ENCODE data around the gene KIAA1671.
A peak's percentile ranks its signal among the peaks of the same experiment; 100 is the strongest.

The KIAA1671 gene

DNA sequence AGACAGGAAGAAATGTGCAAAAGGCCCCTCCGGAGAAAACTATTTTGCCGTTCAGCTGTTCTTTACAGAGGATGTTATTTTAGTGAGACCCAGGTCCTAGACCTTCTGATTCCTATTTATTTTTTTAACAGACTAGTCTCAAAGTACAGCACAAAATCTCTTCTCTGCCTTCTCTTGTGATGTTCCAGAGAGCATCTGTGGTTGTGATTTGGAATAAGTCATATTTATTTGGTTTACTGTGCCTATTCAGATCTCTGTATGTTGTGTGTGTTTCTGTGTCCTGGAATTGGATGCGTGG is 26.1 kb upstream of the KIAA1671 start:
- Histone ChIP-seq H2AK5ac (ENCODE audit: low read length) (no peak overlapping the region), H3K79me1 (ENCODE audit: low read length) (no peaks in the 10 kb centered on the region), H2BK120ac (ENCODE audit: low read depth, low read length) (no peak overlapping the region), H2BK15ac (replicated peaks; ENCODE audit: low read depth) (no peak overlapping the region), H2BK5ac (ENCODE audit: low read length) (no peak overlapping the region), H3K79me2 (ENCODE audit: control insufficient read depth, insufficient read depth, low read length) (no peaks in the 10 kb centered on the region), H4K8ac (ENCODE audit: low read depth, low read length) (no peak overlapping the region), H3K23ac (ENCODE audit: low read length) (no peak overlapping the region), H3K4me3 (ENCODE audit: low read length) (no peak overlapping the region), H3K9ac (ENCODE audit: low read length) (no peak overlapping the region), H3K4me1 (ENCODE audit: control insufficient read depth, low read depth, low read length) (peaks cover 1% of the 10 kb centered on the region), H3K27ac (ENCODE audit: low read depth, low read length) (no peak overlapping the region), H3K56ac (ENCODE audit: low read length) (peak overlapping the region; percentile 8), H3K27me3 (ENCODE audit: insufficient read depth, low read length, poor library complexity) (no peaks in the 10 kb centered on the region), H3K4me2 (ENCODE audit: low read length) (no peak overlapping the region), H3K18ac (ENCODE audit: low read length) (no peak overlapping the region), H4K5ac (ENCODE audit: low read length) (no peak overlapping the region), H3K36me3 (ENCODE audit: control insufficient read depth, insufficient read depth, low read length) (no peaks in the 10 kb centered on the region), H3K4ac (ENCODE audit: low read depth, low read length) (no peak overlapping the region)
- no CpG with 5 or more reads among the region's 3 CpGs for WGBS (ENCODE audit: extremely low coverage, insufficient coverage, low lambda C conversion rate)
- DNase-seq, result no peak

- Histone ChIP-seq H3K4me3 (ENCODE audit: low read length) (no peak overlapping the region), H4K8ac (ENCODE audit: low read depth, low read length) (no peak overlapping the region), H3K36me3 (ENCODE audit: control insufficient read depth, insufficient read depth, low read length) (no peaks in the 10 kb centered on the region), H2BK120ac (ENCODE audit: low read depth, low read length) (no peak overlapping the region), H3K23ac (ENCODE audit: low read length) (no peak overlapping the region), H3K27me3 (ENCODE audit: insufficient read depth, low read length, poor library complexity) (no peaks in the 10 kb centered on the region), H3K79me1 (ENCODE audit: low read length) (no peaks in the 10 kb centered on the region), H3K4me1 (ENCODE audit: control insufficient read depth, low read depth, low read length) (peaks cover 1% of the 10 kb centered on the region), H3K56ac (ENCODE audit: low read length) (no peak overlapping the region), H3K79me2 (ENCODE audit: control insufficient read depth, insufficient read depth, low read length) (no peaks in the 10 kb centered on the region), H4K5ac (ENCODE audit: low read length) (no peak overlapping the region), H2BK15ac (replicated peaks; ENCODE audit: low read depth) (no peak overlapping the region), H2AK5ac (ENCODE audit: low read length) (no peak overlapping the region), H3K27ac (ENCODE audit: low read depth, low read length) (no peak overlapping the region), H3K4ac (ENCODE audit: low read depth, low read length) (no peak overlapping the region), H3K4me2 (ENCODE audit: low read length) (no peak overlapping the region), H3K18ac (ENCODE audit: low read length) (no peak overlapping the region), H3K9ac (ENCODE audit: low read length) (no peak overlapping the region), H2BK5ac (ENCODE audit: low read length) (no peak overlapping the region)
- WGBS (ENCODE audit: extremely low coverage, insufficient coverage, low lambda C conversion rate), result no CpG with 5 or more reads among the region's 1 CpG
- DNase-seq, result no peak
Observed at GRCh38 chr22:24926849-24927579, 25.5 kb upstream of the KIAA1671 start.

GRCh38 chr22:24928322-24928721 is 24.2 kb upstream of the KIAA1671 start:
- H3K27ac ChIP-seq (ENCODE audit: low read depth, low read length), result no peak overlapping the region
- H3K36me3 ChIP-seq (ENCODE audit: control insufficient read depth, insufficient read depth, low read length), result no peaks in the 10 kb centered on the region
- H2AK5ac ChIP-seq (ENCODE audit: low read length), result no peak overlapping the region
- no peak overlapping the region for H2BK5ac ChIP-seq (ENCODE audit: low read length)
- no peak overlapping the region for H4K8ac ChIP-seq (ENCODE audit: low read depth, low read length)
- no CpG with 5 or more reads among the region's 7 CpGs for WGBS (ENCODE audit: extremely low coverage, insufficient coverage, low lambda C conversion rate)
- H3K23ac ChIP-seq (ENCODE audit: low read length), result no peak overlapping the region
- H3K79me2 ChIP-seq (ENCODE audit: control insufficient read depth, insufficient read depth, low read length), result no peaks in the 10 kb centered on the region
- no peak overlapping the region for H3K4me3 ChIP-seq (ENCODE audit: low read length)
- H2BK120ac ChIP-seq (ENCODE audit: low read depth, low read length), result no peak overlapping the region
- no peak overlapping the region for H3K4ac ChIP-seq (ENCODE audit: low read depth, low read length)
- H3K79me1 ChIP-seq (ENCODE audit: low read length), result no peaks in the 10 kb centered on the region
- no peak overlapping the region for H3K4me2 ChIP-seq (ENCODE audit: low read length)
- H3K4me1 ChIP-seq (ENCODE audit: control insufficient read depth, low read depth, low read length), result peaks cover 1% of the 10 kb centered on the region
- no peak overlapping the region for H2BK15ac ChIP-seq (replicated peaks; ENCODE audit: low read depth)
- no peak overlapping the region for H3K56ac ChIP-seq (ENCODE audit: low read length)
- no peak overlapping the region for H3K18ac ChIP-seq (ENCODE audit: low read length)
- H3K27me3 ChIP-seq (ENCODE audit: insufficient read depth, low read length, poor library complexity), result no peaks in the 10 kb centered on the region
- no peak overlapping the region for H3K9ac ChIP-seq (ENCODE audit: low read length)
- DNase-seq, result no peak
- no peak overlapping the region for H4K5ac ChIP-seq (ENCODE audit: low read length)

- H2BK120ac ChIP-seq (ENCODE audit: low read depth, low read length), result no peak overlapping the region
- H3K18ac ChIP-seq (ENCODE audit: low read length), result no peak overlapping the region
- H3K27ac ChIP-seq (ENCODE audit: low read depth, low read length), result no peak overlapping the region
- no peaks in the 10 kb centered on the region for H3K79me2 ChIP-seq (ENCODE audit: control insufficient read depth, insufficient read depth, low read length)
- no peak overlapping the region for H3K4ac ChIP-seq (ENCODE audit: low read depth, low read length)
- WGBS (ENCODE audit: extremely low coverage, insufficient coverage, low lambda C conversion rate), result no CpG with 5 or more reads among the region's 3 CpGs
- DNase-seq, result peak; percentile 90
- H4K8ac ChIP-seq (ENCODE audit: low read depth, low read length), result no peak overlapping the region
- no peaks in the 10 kb centered on the region for H3K27me3 ChIP-seq (ENCODE audit: insufficient read depth, low read length, poor library complexity)
- H3K36me3 ChIP-seq (ENCODE audit: control insufficient read depth, insufficient read depth, low read length), result no peaks in the 10 kb centered on the region
- no peak overlapping the region for H3K56ac ChIP-seq (ENCODE audit: low read length)
- no peaks in the 10 kb centered on the region for H3K79me1 ChIP-seq (ENCODE audit: low read length)
- no peak overlapping the region for H3K23ac ChIP-seq (ENCODE audit: low read length)
- H2BK5ac ChIP-seq (ENCODE audit: low read length), result no peak overlapping the region
- no peak overlapping the region for H2AK5ac ChIP-seq (ENCODE audit: low read length)
- no peak overlapping the region for H2BK15ac ChIP-seq (replicated peaks; ENCODE audit: low read depth)
- H3K9ac ChIP-seq (ENCODE audit: low read length), result no peak overlapping the region
- H3K4me3 ChIP-seq (ENCODE audit: low read length), result no peak overlapping the region
- peaks cover 1% of the 10 kb centered on the region for H3K4me1 ChIP-seq (ENCODE audit: control insufficient read depth, low read depth, low read length)
- no peak overlapping the region for H4K5ac ChIP-seq (ENCODE audit: low read length)
- H3K4me2 ChIP-seq (ENCODE audit: low read length), result no peak overlapping the region
Observed at GRCh38 chr22:24930678-24931077, 21.8 kb upstream of the KIAA1671 start.

DNA sequence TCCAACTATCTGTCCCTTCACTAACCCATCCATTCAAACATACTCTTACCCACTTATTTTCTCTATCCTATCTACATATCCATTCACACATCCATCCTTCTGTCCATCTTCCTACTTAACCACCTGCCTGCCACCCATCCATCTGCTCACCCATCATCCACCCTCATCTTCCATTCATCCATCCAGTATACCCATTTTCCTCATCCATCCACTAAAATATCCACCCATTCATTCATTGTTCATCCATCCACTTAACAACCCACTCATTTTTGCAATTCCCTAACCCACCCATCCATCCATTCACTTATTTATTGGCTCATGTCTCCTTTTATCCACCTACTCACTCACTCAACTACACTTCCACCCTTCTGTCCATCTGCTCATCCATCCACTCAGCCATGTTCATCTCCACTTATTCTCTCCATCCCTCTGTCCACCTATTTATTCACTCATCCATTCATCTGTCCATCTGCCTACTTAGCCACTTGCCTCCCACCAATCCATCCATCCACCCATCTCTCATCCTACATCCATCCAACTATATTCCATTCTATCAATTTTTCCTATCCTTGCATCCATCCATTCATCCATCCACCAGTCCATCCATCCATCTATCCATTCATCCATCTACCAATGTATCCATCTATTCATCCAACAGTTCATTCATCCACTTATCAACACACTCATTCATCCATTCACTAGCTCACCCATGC is 16.6 kb upstream of the KIAA1671 start:
- Histone ChIP-seq H3K79me2 (ENCODE audit: control insufficient read depth, insufficient read depth, low read length) (no peaks in the 10 kb centered on the region), H3K27ac (ENCODE audit: low read depth, low read length) (no peak overlapping the region), H3K36me3 (ENCODE audit: control insufficient read depth, insufficient read depth, low read length) (no peaks in the 10 kb centered on the region), H3K4me2 (ENCODE audit: low read length) (no peak overlapping the region), H3K23ac (ENCODE audit: low read length) (no peak overlapping the region), H2AK5ac (ENCODE audit: low read length) (no peak overlapping the region), H3K27me3 (ENCODE audit: insufficient read depth, low read length, poor library complexity) (no peaks in the 10 kb centered on the region), H3K18ac (ENCODE audit: low read length) (no peak overlapping the region), H2BK120ac (ENCODE audit: low read depth, low read length) (no peak overlapping the region), H4K8ac (ENCODE audit: low read depth, low read length) (no peak overlapping the region), H3K4me1 (ENCODE audit: control insufficient read depth, low read depth, low read length) (no peaks in the 10 kb centered on the region), H2BK5ac (ENCODE audit: low read length) (no peak overlapping the region), H3K56ac (ENCODE audit: low read length) (no peak overlapping the region), H2BK15ac (replicated peaks; ENCODE audit: low read depth) (no peak overlapping the region), H3K4me3 (ENCODE audit: low read length) (no peak overlapping the region), H3K79me1 (ENCODE audit: low read length) (no peaks in the 10 kb centered on the region), H3K4ac (ENCODE audit: low read depth, low read length) (no peak overlapping the region), H3K9ac (ENCODE audit: low read length) (no peak overlapping the region), H4K5ac (ENCODE audit: low read length) (no peak overlapping the region)
- no peak for DNase-seq

DNA sequence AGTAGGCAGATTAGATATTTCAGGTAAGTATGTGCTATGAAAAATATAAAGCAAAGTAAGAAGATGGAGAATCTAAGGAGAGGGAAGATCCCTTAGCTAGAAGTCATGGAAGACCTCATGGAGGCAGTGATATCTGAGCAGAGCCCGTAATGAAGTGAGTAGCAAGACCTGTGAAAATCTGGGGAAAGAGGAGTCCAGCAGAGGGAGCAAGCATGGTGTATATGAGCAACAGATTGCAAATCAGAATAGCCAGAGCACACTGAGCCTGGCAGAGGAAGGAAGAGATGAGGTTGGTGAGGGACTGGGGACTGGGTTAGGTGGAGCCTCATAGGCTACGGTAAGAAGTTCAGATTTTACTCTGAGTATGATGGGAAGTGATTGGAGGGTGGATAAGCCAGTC is 15.4 kb upstream of the KIAA1671 start:
- Histone ChIP-seq H3K4me1 (ENCODE audit: control insufficient read depth, low read depth, low read length) (no peaks in the 10 kb centered on the region), H3K79me2 (ENCODE audit: control insufficient read depth, insufficient read depth, low read length) (no peaks in the 10 kb centered on the region), H4K5ac (ENCODE audit: low read length) (no peak overlapping the region), H2BK120ac (ENCODE audit: low read depth, low read length) (no peak overlapping the region), H3K56ac (ENCODE audit: low read length) (no peak overlapping the region), H2BK5ac (ENCODE audit: low read length) (no peak overlapping the region), H4K8ac (ENCODE audit: low read depth, low read length) (no peak overlapping the region), H3K79me1 (ENCODE audit: low read length) (no peaks in the 10 kb centered on the region), H2AK5ac (ENCODE audit: low read length) (no peak overlapping the region), H3K4me2 (ENCODE audit: low read length) (no peak overlapping the region), H3K23ac (ENCODE audit: low read length) (no peak overlapping the region), H3K27me3 (ENCODE audit: insufficient read depth, low read length, poor library complexity) (no peaks in the 10 kb centered on the region), H3K36me3 (ENCODE audit: control insufficient read depth, insufficient read depth, low read length) (no peaks in the 10 kb centered on the region), H3K9ac (ENCODE audit: low read length) (no peak overlapping the region), H3K27ac (ENCODE audit: low read depth, low read length) (no peak overlapping the region), H3K4ac (ENCODE audit: low read depth, low read length) (no peak overlapping the region), H3K18ac (ENCODE audit: low read length) (no peak overlapping the region), H3K4me3 (ENCODE audit: low read length) (no peak overlapping the region), H2BK15ac (replicated peaks; ENCODE audit: low read depth) (no peak overlapping the region)
- no CpG with 5 or more reads among the region's 2 CpGs for WGBS (ENCODE audit: extremely low coverage, insufficient coverage, low lambda C conversion rate)
- DNase-seq, result peak; percentile 71

Measured in mesendoderm (in vitro differentiated cells).